GM12891 (cell line): Measurements from ENCODE around the gene GLIS1.

Experiments
- PAX5 ChIP-seq: IDR thresholded peaks from 2 replicates; pipeline ENCODE4 v1.6.1; 2011; ENCODE audit warnings: low read length, moderate library complexity, mild to moderate bottlenecking; ENCODE audit not compliant: insufficient read depth, severe bottlenecking
- POLR2A ChIP-seq: IDR thresholded peaks from 2 replicates; pipeline ENCODE4 v1.6.1; 2011; ENCODE audit warnings: low read depth, low read length, control low read depth
- POLR2AphosphoS5 ChIP-seq: IDR thresholded peaks from 2 replicates; pipeline ENCODE4 v1.6.1; 2011; ENCODE audit warnings: low read depth, low read length, control low read depth
- POU2F2 ChIP-seq: IDR thresholded peaks from 2 replicates; pipeline ENCODE4 v1.6.1; 2011; ENCODE audit warnings: low read depth, mild to moderate bottlenecking, control low read depth, low read length, moderate library complexity
- TAF1 ChIP-seq: IDR thresholded peaks from 2 replicates; pipeline ENCODE4 v1.6.1; 2011; ENCODE audit warnings: low read depth, low read length, control low read depth

- TF ChIP-seq POU2F2 (no peak), POLR2A (no peak), POLR2AphosphoS5 (no peak), TAF1 (no peak), PAX5 (no peak)
Measured at GRCh38 chr1:53672243-53672642, 66.7 kb downstream of the GLIS1 start.
